Stimulated activated CD4-positive, alpha-beta T cell treated with anti-CD3 and anti-CD28 coated beads, Interleukin-2, amount 100 ng/mL, for 4 hours (primary cell): ENCODE measurements around the gene LIPG.
"Not testable (repeated sequence)": the region's sequence is repeated elsewhere in the genome, so short reads cannot be mapped to it uniquely, and the experiment has no call there.

Source experiments
- DNase-seq: peaks from one replicate; pipeline ENCODE4 v3.0.0-alpha.2; 2020; ENCODE audit warnings: low read depth

The LIPG gene

GRCh38 chr18:49546719-49547273, 15.1 kb upstream of the LIPG start:
- DNase-seq: no peak

GRCh38 chr18:49547701-49548100, 14.2 kb upstream of the LIPG start:
- no peak for DNase-seq

GRCh38 chr18:49548229-49548636, 13.6 kb upstream of the LIPG start:
- no peak for DNase-seq

GRCh38 chr18:49550621-49551339, 11.1 kb upstream of the LIPG start:
- DNase-seq: no peak

- DNase-seq: no peak
Observed at GRCh38 chr18:49553003-49553402, 8.9 kb upstream of the LIPG start.

GRCh38 chr18:49555641-49556040, 6.2 kb upstream of the LIPG start:
- no peak for DNase-seq

- DNase-seq: no peak
Observed at GRCh38 chr18:49558356-49558755, 3.5 kb upstream of the LIPG start.

GRCh38 chr18:49559326-49559931, 2.4 kb upstream of the LIPG start:
- not testable (repeated sequence) for DNase-seq

- no peak for DNase-seq
Observed at GRCh38 chr18:49560277-49560623, 1.6 kb upstream of the LIPG start.

GRCh38 chr18:49560624-49561288, 1.1 kb upstream of the LIPG start:
- no peak for DNase-seq

GRCh38 chr18:49562481-49563129, 748 bp downstream of the LIPG start:
- no peak for DNase-seq

GRCh38 chr18:49563130-49563540, 1.3 kb downstream of the LIPG start:
- no peak for DNase-seq

- DNase-seq: no peak
Observed at GRCh38 chr18:49563701-49564517, 2.1 kb downstream of the LIPG start.

GRCh38 chr18:49564518-49564834, 2.6 kb downstream of the LIPG start:
- no peak for DNase-seq

- no peak for DNase-seq
Observed at GRCh38 chr18:49565101-49565500, 3.2 kb downstream of the LIPG start.

- no peak for DNase-seq
Observed at GRCh38 chr18:49565612-49566011, 3.8 kb downstream of the LIPG start.

GRCh38 chr18:49566217-49566770, 4.4 kb downstream of the LIPG start:
- no peak for DNase-seq

- no peak for DNase-seq
Observed at GRCh38 chr18:49566985-49567384, 5.1 kb downstream of the LIPG start.

- DNase-seq: no peak
Observed at GRCh38 chr18:49569724-49570123, 7.9 kb downstream of the LIPG start.

GRCh38 chr18:49570836-49571235, 9.0 kb downstream of the LIPG start:
- DNase-seq: no peak

- DNase-seq: no peak
Observed at GRCh38 chr18:49572611-49573345, 10.9 kb downstream of the LIPG start.
